Progenitor cell of endocrine pancreas (in vitro differentiated cells): ENCODE measurements around the gene RAPSN. TPM values are rescaled to one million over a fixed set of nuclear protein-coding genes. Genes with fewer than 3 reads are reported as not detected.

Experiments
- DNase-seq: peaks from one replicate; pipeline ENCODE4 v3.0.0; 2021; ENCODE audit warnings: low spot score; ENCODE audit not compliant: unreplicated experiment
- H3K27ac Mint-ChIP-seq: 2 replicates; pipeline ENCODE4 v1.8.0; 2021; ENCODE audit warnings: mild to moderate bottlenecking, moderate library complexity, mixed read lengths
- H3K27me3 Mint-ChIP-seq: 2 replicates; pipeline ENCODE4 v1.8.0; 2021; ENCODE audit warnings: mixed read lengths
- H3K36me3 Mint-ChIP-seq: 2 replicates; pipeline ENCODE4 v1.8.0; 2022; ENCODE audit warnings: mixed read lengths; ENCODE audit not compliant: insufficient read depth
- H3K4me1 Mint-ChIP-seq: 2 replicates; pipeline ENCODE4 v1.8.0; 2021; ENCODE audit warnings: low read depth, mixed read lengths
- H3K4me3 Mint-ChIP-seq: 2 replicates; pipeline ENCODE4 v1.8.0; 2021; ENCODE audit warnings: low read depth, mild to moderate bottlenecking, moderate library complexity, mixed read lengths
- H3K9me3 Mint-ChIP-seq: 2 replicates; pipeline ENCODE4 v1.8.0; 2021; ENCODE audit warnings: low read depth, mixed read lengths
- total RNA-seq: library from RNA; stranded (reverse); gene quantifications from 2 replicates; pipeline ENCODE4 v1.2.1, GENCODE V29; 2021
- TF ChIP-seq, protein P1 (sequence below): fragments of 200-600 bp; sonication (generic); IDR thresholded peaks from one replicate; pipeline ENCODE4 v1.5.0; 2021; ENCODE audit warnings: antibody characterized with exemption, mild to moderate bottlenecking; ENCODE audit not compliant: unreplicated experiment

RAPSN gene
- total RNA-seq, 1 donor from 2014 or later, result 0.81 TPM

DNA sequence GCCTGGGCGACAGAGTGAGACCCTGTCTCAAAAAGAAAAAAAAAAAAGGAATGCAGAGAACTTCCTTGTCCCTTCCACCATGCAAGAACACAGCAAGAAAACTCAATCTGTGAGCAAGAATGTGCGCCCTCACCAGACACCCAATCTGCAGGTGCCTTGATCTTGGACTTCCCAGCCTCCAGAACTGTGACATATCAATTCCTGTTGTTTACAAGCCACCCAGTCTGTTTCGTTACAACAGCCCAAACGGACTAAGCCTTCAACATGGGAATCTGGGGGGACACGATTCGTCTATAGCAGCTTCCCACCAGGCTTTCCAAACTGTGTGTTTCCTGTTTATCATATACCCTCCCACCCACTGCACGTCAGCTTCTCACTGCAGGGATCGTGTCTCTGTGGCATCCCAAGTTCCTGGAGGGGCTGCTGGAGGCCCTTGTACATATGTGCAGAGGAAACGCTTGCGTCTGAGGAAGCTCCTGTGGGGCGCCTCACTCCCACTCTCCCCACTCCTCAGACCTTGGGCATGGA, 11.7 kb downstream of the RAPSN start:
- Mint-ChIP-seq H3K4me1 (no peaks in the 10 kb centered on the region), H3K9me3 (no peaks in the 10 kb centered on the region), H3K36me3 (no peaks in the 10 kb centered on the region), H3K27ac (no peak overlapping the region), H3K4me3 (no peak overlapping the region), H3K27me3 (no peaks in the 10 kb centered on the region)
- TF ChIP-seq, protein P1, sequence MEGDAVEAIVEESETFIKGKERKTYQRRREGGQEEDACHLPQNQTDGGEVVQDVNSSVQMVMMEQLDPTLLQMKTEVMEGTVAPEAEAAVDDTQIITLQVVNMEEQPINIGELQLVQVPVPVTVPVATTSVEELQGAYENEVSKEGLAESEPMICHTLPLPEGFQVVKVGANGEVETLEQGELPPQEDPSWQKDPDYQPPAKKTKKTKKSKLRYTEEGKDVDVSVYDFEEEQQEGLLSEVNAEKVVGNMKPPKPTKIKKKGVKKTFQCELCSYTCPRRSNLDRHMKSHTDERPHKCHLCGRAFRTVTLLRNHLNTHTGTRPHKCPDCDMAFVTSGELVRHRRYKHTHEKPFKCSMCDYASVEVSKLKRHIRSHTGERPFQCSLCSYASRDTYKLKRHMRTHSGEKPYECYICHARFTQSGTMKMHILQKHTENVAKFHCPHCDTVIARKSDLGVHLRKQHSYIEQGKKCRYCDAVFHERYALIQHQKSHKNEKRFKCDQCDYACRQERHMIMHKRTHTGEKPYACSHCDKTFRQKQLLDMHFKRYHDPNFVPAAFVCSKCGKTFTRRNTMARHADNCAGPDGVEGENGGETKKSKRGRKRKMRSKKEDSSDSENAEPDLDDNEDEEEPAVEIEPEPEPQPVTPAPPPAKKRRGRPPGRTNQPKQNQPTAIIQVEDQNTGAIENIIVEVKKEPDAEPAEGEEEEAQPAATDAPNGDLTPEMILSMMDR, result no peak
- no peak for DNase-seq

DNA sequence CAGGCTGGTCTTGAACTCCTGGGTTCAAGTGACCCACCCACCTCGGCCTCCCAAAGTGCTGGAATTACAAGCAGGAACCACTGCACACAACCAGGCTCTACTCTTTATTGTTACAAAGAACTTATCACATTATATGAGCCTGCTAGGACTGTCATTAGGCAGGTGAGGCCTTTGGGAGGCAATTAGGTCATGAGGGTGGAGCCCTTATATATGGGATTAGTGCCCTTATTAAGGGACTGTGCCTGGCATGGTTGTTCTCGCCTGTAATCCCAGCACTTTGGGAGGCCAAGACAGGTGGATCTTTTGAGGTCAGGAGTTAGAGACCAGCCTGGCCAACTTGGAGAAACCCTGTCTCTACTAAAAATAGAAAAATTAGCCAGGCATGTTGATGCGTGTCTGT, 12.2 kb downstream of the RAPSN start:
- Mint-ChIP-seq H3K27me3 (no peaks in the 10 kb centered on the region), H3K4me3 (no peak overlapping the region), H3K27ac (no peak overlapping the region), H3K4me1 (no peaks in the 10 kb centered on the region), H3K36me3 (no peaks in the 10 kb centered on the region), H3K9me3 (no peaks in the 10 kb centered on the region)
- TF ChIP-seq, protein P1, result no peak
- no peak for DNase-seq

DNA sequence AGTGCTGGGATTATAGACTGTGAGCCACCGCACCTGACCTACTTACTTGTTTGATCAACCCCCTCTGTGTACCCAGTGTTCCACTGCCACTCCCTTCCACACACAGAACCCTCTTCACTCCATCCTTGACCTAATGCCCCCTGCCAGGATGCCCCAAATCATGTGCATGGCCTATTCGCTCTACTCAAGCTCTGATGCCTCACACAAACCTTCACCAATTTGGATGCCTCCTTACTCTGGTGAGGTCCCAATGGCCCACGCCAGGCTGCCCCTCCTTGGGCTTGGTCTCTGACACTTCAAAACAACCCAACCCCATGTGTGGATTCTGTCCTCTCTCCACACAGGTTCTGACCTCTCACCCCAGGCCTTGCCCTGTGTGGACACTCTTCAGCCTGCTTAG, 13.2 kb downstream of the RAPSN start:
- Mint-ChIP-seq H3K9me3 (no peaks in the 10 kb centered on the region), H3K36me3 (no peaks in the 10 kb centered on the region), H3K27ac (no peak overlapping the region), H3K4me1 (no peaks in the 10 kb centered on the region), H3K27me3 (no peaks in the 10 kb centered on the region), H3K4me3 (no peak overlapping the region)
- DNase-seq, result no peak
- TF ChIP-seq, protein P1, result no peak

DNA sequence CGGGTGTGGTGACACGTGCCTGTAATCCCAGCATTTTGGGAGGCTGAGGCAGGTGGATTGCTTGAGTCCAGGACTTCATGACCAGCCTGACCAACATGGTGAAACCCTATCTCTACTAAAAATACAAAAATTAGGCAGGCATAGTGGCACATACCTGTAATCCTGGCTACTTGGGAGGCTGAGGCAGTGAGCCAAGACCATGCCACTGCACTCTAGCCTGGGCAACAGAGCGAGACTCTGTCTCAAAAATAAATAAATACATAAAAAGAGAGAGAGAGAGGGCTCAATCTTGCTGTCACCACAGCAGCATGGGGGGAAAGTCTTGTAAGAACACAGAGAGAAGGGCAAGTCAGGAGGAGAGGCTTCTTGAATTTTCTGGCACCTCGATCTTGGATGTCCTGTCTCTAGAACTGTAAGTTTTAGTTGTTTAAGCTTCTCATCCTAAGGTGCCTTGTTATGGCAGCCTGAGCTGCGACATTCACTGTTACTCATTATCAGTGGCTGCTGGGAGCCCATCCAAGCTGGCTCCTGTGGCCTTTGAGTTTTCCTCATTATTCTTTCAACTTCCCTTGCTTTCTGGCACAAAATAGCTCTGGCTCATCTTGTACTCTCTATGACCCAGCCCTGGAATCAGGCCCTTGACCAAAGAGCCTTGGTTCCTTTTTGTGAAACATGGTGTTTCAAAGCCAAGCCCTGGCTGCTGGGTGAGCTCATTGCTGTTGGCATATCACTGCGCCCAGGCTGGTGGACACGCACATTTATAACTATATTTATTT, 14.7 kb downstream of the RAPSN start:
- no peaks in the 10 kb centered on the region for H3K9me3 Mint-ChIP-seq
- no peak for DNase-seq
- H3K4me3 Mint-ChIP-seq, result no peak overlapping the region
- H3K36me3 Mint-ChIP-seq, result no peaks in the 10 kb centered on the region
- no peaks in the 10 kb centered on the region for H3K4me1 Mint-ChIP-seq
- no peaks in the 10 kb centered on the region for H3K27me3 Mint-ChIP-seq
- TF ChIP-seq, protein P1, result no peak
- H3K27ac Mint-ChIP-seq, result no peak overlapping the region

DNA sequence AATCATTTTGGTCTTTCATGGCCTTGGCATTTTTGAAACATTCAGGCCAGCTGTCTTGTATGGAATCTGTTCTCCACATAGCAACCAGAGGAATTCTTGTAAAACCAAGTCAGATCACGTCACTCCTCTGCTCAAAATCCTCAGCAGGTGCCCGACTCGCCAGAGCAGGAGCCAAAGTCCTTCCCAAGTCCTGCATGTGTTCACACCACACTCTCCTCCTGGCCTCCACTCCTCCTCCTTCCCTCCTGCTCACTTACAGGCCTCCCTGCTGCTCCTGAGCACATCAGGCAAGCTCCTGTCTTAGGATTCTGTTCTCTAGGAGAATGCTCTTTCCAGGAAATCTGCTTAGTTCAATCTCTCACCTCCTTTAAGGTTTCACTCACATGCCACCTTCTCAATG, 15.8 kb downstream of the RAPSN start:
- TF ChIP-seq, protein P1, result no peak
- Mint-ChIP-seq H3K9me3 (no peaks in the 10 kb centered on the region), H3K4me3 (no peak overlapping the region), H3K27ac (no peak overlapping the region), H3K4me1 (no peaks in the 10 kb centered on the region), H3K27me3 (no peaks in the 10 kb centered on the region), H3K36me3 (no peaks in the 10 kb centered on the region)
- no peak for DNase-seq
